Activated T-helper 2 cell treated with anti-CD3 and anti-CD28 coated beads, Interferon-gamma antibody, Interleukin-2, Interleukin-4, amounts not matched to agents 10 μg/mL and 5 μg/mL and 100 μg/mL, durations not matched to agents 14 hours and 24 hours and 36 hours (primary cell): ENCODE results near the gene ZC3H12D. TPM values are rescaled to one million over a fixed set of nuclear protein-coding genes. Genes with fewer than 3 reads are reported as not detected.
"Not testable (repeated sequence)": the region's sequence is repeated elsewhere in the genome, so short reads cannot be mapped to it uniquely, and the experiment has no call there.

Source experiments
- DNase-seq: peaks from one replicate; pipeline ENCODE4 v3.0.0; 2021; ENCODE audit warnings: low spot score
- H3K27ac Mint-ChIP-seq: one replicate; pipeline ENCODE4 v1.8.0; 2021; ENCODE audit warnings: mixed read lengths
- H3K27me3 Mint-ChIP-seq: one replicate; pipeline ENCODE4 v1.8.0; 2021; ENCODE audit warnings: low read depth, mixed read lengths
- H3K36me3 Mint-ChIP-seq: one replicate; pipeline ENCODE4 v1.8.0; 2021; ENCODE audit warnings: low read depth, mixed read lengths
- H3K4me1 Mint-ChIP-seq: one replicate; pipeline ENCODE4 v1.8.0; 2021; ENCODE audit warnings: low read depth, mixed read lengths
- H3K4me3 Mint-ChIP-seq: one replicate; pipeline ENCODE4 v1.8.0; 2021; ENCODE audit warnings: low read depth, mild to moderate bottlenecking, moderate library complexity, mixed read lengths
- H3K9me3 Mint-ChIP-seq: one replicate; pipeline ENCODE4 v1.8.0; 2021; ENCODE audit warnings: mixed read lengths
- intact Hi-C: fragments of 100-400 bp; cut with micrococcal nuclease; formaldehyde crosslinking; loops from one replicate; pipeline ENCODE4 v1.15.1; 2023
- total RNA-seq: library from RNA; stranded (reverse); gene quantifications from 2 replicates; pipeline ENCODE4 v1.2.3, GENCODE V29; 2022

Gene ZC3H12D
- total RNA-seq, 1 donor from 2014 or later: 15.6 TPM

DNA sequence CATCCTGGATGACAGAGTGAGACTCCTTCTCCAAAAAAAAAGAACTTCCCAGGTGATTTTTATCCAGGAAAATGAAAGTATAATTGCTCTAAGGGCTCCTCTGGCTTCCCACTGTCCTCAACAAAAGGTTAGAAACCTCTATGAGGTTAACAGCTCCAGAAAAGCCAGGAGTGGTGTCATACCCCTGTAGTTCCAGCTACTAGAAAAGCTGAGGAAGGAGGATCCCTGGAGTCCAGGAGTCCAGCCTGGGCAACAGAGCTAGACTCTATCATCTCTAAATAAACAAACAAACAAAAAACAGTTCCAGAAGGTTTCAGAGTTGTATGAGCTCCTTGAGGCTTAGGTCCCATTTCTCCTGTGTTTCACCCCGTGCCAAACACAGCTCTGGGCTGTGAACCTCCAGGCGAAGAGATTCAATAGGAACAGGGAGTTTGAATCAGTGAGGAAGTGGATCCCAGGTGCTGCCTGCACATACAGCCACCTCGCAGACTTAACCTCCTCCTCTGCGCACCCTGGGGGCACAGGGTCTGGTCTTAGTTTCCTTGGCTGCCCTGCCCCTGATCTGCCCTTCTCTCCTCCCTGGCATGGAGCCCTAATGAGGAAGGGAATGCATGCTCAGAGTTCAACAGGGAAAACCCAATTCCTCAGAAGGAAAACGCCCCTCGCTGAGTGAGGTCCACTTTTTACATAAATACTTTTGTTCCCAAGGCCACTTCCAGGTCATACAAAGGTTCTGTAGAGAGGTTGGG is 31.0 kb downstream of the ZC3H12D start:
- Mint-ChIP-seq H3K4me3 (no peak overlapping the region), H3K27me3 (no peaks in the 10 kb centered on the region), H3K4me1 (peaks cover 7% of the 10 kb centered on the region), H3K27ac (no peak overlapping the region), H3K9me3 (no peaks in the 10 kb centered on the region), H3K36me3 (peaks cover 20% of the 10 kb centered on the region)
- DNase-seq: no peak
- intact Hi-C loops: no loop called here

DNA sequence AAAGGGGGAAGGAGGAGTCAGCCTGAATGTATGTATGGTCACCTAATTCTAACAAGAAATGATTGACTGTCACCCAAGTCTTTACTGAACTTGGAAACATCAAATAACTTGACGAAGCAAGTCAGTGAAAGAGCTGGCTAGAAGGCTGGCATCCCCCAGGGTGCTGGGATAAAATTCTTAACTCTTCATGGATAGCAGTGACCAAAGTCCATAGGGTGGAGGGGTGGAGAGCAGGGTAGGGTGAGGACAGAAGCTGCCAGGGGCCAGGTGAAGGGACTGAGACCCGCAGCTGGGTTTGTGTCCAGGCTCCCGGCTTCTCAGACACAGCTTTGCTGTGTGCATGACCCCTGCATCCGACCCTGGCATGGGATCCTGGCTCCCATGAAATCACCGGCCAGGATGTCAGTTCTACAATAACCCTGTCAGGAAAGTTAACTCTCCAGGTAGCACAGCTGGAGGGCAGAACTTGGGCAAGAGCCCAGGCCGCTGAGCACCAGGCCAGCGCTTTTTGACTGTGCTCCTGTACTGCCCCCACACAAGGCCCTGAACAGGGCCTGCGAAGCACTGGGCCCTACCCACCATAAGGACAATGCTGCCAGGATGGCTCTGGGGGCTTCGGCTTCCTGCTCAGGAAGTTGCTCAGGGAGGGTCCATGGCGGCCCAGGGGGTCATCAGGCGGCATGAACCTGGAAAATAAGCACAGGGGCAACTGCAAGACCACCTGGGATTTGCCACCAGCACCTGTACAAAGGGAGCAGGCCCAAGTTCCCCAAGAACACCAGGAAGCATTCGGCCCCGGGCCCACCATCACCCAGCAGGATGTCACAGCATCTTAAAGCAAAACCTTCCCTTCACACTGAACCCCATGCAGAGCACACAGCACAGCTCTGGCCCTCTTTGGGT is 32.5 kb downstream of the ZC3H12D start:
- H3K27ac Mint-ChIP-seq: peak overlapping the region; percentile 22
- DNase-seq: no peak
- no peak overlapping the region for H3K4me3 Mint-ChIP-seq
- no peaks in the 10 kb centered on the region for H3K9me3 Mint-ChIP-seq
- H3K4me1 Mint-ChIP-seq: no peaks in the 10 kb centered on the region
- no peaks in the 10 kb centered on the region for H3K27me3 Mint-ChIP-seq
- H3K36me3 Mint-ChIP-seq: peaks cover 14% of the 10 kb centered on the region
- intact Hi-C loops: no loop called here

DNA sequence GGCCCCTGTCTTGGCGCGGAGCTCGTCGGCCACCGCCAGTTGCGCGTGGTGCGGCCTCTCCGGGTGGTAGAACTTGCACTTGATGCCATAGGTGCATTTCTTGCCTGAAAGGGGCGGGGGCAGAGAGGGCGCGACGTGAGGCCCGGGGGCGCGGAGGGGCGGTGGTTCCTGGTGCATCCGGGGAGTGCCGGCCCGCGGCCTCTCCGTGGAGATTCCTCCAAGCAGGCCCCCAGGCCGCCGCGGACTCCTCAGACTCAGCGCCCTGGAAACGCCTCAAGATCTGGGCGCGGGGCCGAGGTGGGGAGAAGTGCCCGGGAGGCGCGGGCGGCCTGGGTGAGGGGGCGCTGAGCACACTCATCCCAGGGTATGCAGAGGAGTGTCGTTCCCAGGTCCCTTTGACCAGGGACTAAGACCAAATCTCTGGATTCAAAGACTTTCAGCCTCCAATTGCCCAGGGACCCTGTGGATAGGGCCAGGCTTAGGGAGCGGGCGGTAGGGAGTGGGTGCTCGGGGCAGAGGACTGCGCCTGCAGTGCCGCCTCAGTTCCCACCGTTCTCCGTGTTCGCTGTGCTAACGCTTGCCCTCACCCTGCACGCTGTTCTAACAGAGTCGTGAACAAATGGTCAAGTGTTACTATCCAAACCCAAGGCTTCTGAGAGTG is 33.3 kb downstream of the ZC3H12D start:
- DNase-seq: no peak
- no peak overlapping the region for H3K4me3 Mint-ChIP-seq

DNA sequence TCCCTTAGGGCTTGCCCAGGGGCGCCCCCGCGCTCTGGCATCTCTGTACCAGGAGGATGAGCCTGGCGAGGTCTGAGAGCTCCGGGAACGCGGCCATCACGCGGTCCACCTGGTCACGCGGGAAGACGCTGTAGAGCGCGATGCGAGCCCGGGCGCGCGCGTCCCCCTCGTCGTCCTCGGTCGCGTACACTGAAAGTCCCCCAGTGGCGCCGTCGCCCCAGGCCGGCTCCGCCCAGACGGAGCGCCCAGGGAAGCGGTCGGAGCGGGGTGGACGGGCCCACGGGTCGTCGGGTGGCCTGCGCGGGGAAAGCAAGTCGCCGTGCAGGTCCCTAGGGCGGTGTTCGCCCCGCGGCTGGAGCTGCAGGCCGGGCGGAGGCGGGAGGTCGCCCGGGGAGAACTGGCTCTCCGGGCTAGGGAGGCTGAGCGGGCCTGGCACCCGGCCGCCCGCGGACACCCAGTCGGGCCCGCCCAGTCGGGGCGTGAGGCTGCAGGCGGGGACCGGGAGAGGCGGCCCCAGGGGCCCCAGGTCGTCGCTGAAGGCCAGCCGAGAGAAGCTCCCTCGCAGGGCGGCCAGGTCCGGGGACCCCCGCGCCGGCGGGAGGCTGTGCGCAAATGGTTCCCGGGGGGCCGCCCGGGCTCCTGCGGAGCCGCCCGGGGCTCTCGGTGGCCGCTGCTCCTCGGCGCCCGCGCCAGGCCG is 34.0 kb downstream of the ZC3H12D start:
- H3K4me3 Mint-ChIP-seq: peak overlapping the region; percentile 17
- H3K4me1 Mint-ChIP-seq: no peaks in the 10 kb centered on the region
- no peak for DNase-seq
- no peaks in the 10 kb centered on the region for H3K9me3 Mint-ChIP-seq
- H3K36me3 Mint-ChIP-seq: peaks cover 11% of the 10 kb centered on the region
- H3K27ac Mint-ChIP-seq: no peak overlapping the region
- H3K27me3 Mint-ChIP-seq: no peaks in the 10 kb centered on the region
- intact Hi-C loops: no loop called here

More for the DNA sequence above, 33.3 kb downstream of the ZC3H12D start:
- H3K36me3 Mint-ChIP-seq: peaks cover 11% of the 10 kb centered on the region
- no peaks in the 10 kb centered on the region for H3K9me3 Mint-ChIP-seq
- intact Hi-C loops: no loop called here
- no peaks in the 10 kb centered on the region for H3K27me3 Mint-ChIP-seq
- no peak overlapping the region for H3K27ac Mint-ChIP-seq
- no peaks in the 10 kb centered on the region for H3K4me1 Mint-ChIP-seq

DNA sequence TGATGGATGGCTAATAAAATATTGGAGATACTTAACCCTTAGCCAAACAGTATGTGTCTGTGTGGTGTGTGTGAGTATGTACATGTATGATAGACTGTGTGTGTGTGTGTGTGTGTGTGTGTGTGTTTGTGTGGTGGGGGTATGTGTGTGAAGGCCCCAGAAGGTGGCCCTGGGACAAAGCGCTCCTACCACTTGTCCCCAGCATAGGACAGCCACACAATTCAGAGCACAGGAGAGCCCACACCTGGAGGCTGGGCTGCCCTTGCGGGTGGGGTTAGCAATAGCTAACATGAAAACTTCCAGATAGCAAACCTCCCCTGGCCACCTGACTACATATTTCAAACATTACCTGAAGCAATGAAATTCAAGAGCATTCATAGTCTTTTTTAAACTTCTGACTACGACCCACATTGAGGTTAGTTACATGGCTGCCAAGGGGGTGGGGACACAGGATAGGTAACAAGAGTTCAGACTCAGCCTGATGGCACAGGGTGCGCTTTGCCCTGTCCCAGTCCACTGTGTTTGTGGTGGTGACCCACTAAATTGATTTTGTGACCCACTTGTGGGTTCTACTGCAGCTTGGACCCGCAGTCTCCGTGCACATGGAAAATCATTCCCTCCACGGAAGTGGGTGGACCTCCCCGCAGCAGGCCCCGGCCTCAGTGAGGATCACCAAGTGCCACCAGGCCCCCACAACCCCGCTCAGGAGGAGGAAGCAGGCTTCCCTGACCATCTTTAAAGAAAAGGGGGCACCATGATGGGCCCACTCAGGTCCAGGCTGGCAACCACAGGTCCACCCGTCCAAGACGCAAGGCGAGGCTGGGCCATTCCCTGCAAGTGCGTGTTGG is 34.8 kb downstream of the ZC3H12D start:
- no peak overlapping the region for H3K4me3 Mint-ChIP-seq
- no peaks in the 10 kb centered on the region for H3K27me3 Mint-ChIP-seq
- peaks cover 11% of the 10 kb centered on the region for H3K36me3 Mint-ChIP-seq
- no peaks in the 10 kb centered on the region for H3K9me3 Mint-ChIP-seq
- DNase-seq: no peak
- intact Hi-C loops: no loop called here
- peaks cover 2% of the 10 kb centered on the region for H3K4me1 Mint-ChIP-seq
- no peak overlapping the region for H3K27ac Mint-ChIP-seq

DNA sequence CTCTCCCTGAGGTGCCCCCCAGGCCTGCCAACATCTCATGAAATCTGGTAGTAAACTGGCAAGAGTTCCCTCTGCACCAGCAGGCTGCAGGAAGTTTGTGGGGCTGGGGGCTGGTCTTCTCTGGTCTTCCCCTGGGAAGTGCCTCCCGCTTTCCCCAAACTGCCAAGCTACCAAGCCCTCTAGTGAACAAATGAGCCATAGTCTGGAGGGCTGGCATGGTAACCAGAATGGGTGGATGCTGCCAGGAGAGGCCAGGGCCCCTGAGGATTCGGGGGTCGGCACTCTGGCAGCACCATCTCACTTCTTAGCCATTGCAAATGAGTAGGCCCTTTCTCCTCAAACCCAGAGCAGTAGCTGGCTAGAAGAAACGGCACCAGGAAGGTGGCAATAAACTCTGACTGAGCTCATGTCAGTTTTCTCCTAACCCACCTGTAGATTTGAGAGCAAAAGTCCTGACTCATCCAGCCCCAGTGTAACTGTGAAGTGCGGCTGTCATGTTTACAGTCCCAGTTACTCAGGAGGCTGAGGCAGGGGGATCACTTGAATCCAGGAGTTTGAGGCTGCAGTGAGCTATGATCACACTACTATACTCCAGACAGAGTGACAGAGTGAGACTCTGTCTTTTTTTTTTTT is 35.9 kb downstream of the ZC3H12D start:
- Mint-ChIP-seq H3K27me3 (no peaks in the 10 kb centered on the region), H3K27ac (no peak overlapping the region), H3K36me3 (peaks cover 11% of the 10 kb centered on the region), H3K9me3 (no peaks in the 10 kb centered on the region), H3K4me1 (peaks cover 2% of the 10 kb centered on the region), H3K4me3 (no peak overlapping the region)
- intact Hi-C loops: no loop called here
- DNase-seq: no peak

DNA sequence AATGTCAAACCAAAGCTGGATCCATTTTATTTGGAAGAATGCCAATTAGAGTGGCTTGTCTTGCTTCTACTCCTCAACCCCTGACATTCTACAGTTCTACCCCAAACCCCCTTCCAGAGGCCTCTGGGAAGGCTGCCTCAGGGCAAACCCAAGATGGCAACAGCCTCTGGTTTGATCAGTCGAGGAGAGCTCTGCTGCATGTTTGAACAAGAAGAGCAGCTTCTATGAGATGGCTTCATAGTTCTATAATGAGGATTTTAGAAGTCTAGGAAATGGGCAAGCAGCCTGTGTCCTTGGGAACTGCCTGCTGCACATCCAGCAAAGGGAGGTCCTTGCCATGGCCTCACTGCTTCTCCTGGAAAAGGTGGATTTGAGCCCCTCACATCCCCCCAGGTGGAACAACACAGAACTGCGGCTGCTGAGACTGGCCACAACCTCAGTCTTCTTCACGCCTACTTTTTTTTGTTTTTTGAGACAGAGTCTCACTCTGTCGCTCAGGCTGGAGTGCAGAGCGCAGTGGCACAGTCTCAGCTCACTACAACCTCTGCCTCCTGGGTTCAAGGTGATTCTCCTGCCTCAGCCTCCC is 37.9 kb downstream of the ZC3H12D start:
- Mint-ChIP-seq H3K36me3 (peaks cover 9% of the 10 kb centered on the region), H3K9me3 (no peaks in the 10 kb centered on the region), H3K4me1 (peaks cover 2% of the 10 kb centered on the region), H3K4me3 (no peak overlapping the region), H3K27ac (no peak overlapping the region), H3K27me3 (no peaks in the 10 kb centered on the region)
- intact Hi-C loops: no loop called here
- no peak for DNase-seq

DNA sequence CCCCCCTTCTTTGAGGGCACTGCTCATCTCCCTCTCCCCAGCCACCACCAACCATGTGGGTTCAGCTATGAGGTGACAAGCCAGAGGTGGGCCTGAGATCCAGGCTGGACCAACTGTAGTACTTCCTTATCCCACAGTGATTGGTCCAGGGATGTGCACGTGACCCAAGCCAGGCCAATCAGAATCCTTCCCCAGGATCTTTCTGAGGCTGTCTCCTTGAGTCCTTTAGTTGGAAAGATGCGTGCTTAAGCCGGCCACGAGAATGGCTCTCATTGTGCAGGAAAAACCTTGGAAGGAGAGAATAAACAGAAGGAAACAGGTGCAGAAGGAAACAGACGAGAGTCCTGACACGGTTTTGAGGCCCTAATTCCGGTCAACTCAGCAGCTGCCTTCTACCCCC is 39.2 kb downstream of the ZC3H12D start:
- peaks cover 7% of the 10 kb centered on the region for H3K36me3 Mint-ChIP-seq
- H3K4me1 Mint-ChIP-seq: peaks cover 2% of the 10 kb centered on the region
- H3K9me3 Mint-ChIP-seq: no peaks in the 10 kb centered on the region
- no peak overlapping the region for H3K27ac Mint-ChIP-seq
- intact Hi-C loops: no loop called here
- DNase-seq: no peak
- no peak overlapping the region for H3K4me3 Mint-ChIP-seq
- no peaks in the 10 kb centered on the region for H3K27me3 Mint-ChIP-seq

DNA sequence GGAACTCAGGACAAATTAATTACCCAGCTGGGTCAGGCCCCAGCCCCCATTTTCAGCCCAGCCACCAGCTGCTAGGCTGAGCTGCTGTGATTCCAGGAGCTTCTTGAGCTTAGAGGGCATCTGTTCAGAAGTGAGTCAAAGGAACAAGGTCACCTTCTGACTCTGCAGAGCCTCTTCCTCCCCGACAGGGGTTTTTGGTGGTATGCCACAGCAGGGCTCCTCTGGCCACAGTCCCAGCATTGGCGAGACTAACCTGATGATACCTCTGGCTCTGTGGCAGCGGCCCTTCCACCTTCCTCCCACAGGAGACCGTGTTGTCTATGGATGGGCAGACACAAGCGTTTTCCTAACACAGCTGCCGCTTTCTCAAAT is 39.7 kb downstream of the ZC3H12D start:
- DNase-seq: no peak
- intact Hi-C loops: no loop called here
- H3K4me3 Mint-ChIP-seq: no peak overlapping the region
- H3K9me3 Mint-ChIP-seq: no peaks in the 10 kb centered on the region
- no peak overlapping the region for H3K27ac Mint-ChIP-seq
- H3K36me3 Mint-ChIP-seq: peaks cover 7% of the 10 kb centered on the region
- no peaks in the 10 kb centered on the region for H3K27me3 Mint-ChIP-seq
- peaks cover 2% of the 10 kb centered on the region for H3K4me1 Mint-ChIP-seq

DNA sequence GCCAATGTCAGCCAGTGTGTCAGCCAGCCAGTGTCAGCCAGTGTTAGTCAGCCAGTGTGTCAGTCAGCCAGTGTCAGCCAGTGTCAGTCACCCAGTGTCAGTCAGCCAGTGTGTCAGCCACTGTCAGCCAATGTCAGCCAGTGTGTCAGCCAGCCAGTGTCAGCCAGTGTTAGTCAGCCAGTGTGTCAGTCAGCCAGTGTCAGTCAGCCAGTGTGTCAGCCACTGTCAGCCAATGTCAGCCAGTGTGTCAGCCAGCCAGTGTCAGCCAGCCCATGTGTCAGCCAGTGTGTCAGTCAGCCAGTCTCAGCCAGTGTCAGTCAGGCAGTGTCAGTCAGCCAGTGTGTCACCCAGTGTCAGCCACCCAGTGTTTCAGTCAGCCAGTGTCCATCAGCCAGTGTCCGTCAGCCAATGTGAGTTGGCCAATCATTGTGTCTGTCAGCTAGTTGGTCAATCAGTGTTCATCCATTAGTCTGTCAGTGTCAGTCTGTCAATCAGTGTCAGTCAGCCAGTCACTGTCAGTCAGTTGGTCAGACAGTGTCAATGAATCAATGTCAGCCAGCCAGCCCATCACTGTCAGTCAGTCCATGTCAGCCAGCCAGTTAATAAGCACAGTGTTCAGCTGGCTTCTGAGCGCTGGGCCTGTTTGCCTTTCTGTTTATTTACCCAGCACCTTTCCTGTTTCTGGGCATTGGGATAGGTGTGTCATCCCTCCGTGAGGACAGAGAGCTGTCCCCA is 40.3 kb downstream of the ZC3H12D start:
- intact Hi-C loops, H3K36me3 Mint-ChIP-seq, H3K27ac Mint-ChIP-seq, H3K9me3 Mint-ChIP-seq, H3K4me1 Mint-ChIP-seq, DNase-seq, H3K27me3 Mint-ChIP-seq, H3K4me3 Mint-ChIP-seq: not testable (repeated sequence)
